HFFc6 (cell line): ENCODE measurements around the gene CAMLG. TPM values are rescaled to one million over a fixed set of nuclear protein-coding genes. Genes with fewer than 3 reads are reported as not detected.
A peak's percentile ranks its signal among the peaks of the same experiment; 100 is the strongest.

Source experiments
- DNase-seq: peaks from one replicate; pipeline ENCODE4 v3.0.0-alpha.2; 2018
- H3K27ac Mint-ChIP-seq: 2 replicates; pipeline ENCODE4 v1.8.0; 2020; ENCODE audit warnings: mild to moderate bottlenecking, mixed read lengths
- H3K27me3 Mint-ChIP-seq: 2 replicates; pipeline ENCODE4 v1.8.0; 2021; ENCODE audit warnings: mild to moderate bottlenecking, moderate library complexity, mixed read lengths; ENCODE audit not compliant: insufficient read depth
- H3K36me3 Mint-ChIP-seq: 2 replicates; pipeline ENCODE4 v1.8.0; 2021; ENCODE audit warnings: low read depth, mixed read lengths
- H3K4me1 Mint-ChIP-seq: 2 replicates; pipeline ENCODE4 v1.8.0; 2020; ENCODE audit warnings: low read depth, mixed read lengths
- H3K4me3 Mint-ChIP-seq: 2 replicates; pipeline ENCODE4 v1.8.0; 2020; ENCODE audit warnings: mild to moderate bottlenecking, moderate library complexity, mixed read lengths
- H3K9me3 Mint-ChIP-seq: 2 replicates; pipeline ENCODE4 v1.8.0; 2020; ENCODE audit warnings: mild to moderate bottlenecking, mixed read lengths
- CTCF ChIP-seq: fragments of 200-600 bp; sonication (generic); IDR thresholded peaks from 2 replicates; pipeline ENCODE4 v1.5.0; 2021; ENCODE audit warnings: antibody characterized with exemption, mild to moderate bottlenecking
- total RNA-seq, 6 experiments: library from RNA; stranded (reverse); fragmentation: NEBNext Ultra II Directional; extraction: Animal tissue kit (Norgen Biotek cat#: 25700); gene quantifications; 2 replicates in 1 of 6; 3 replicates in 5 of 6; pipeline ENCODE4 v1.2.3, GENCODE V29; 2021

The CAMLG gene
- total RNA-seq, 6 experiments from 2014 or later = 25.2 to 35.1 (median 26.3) TPM

GRCh38 chr5:134787692-134788091 is 49.3 kb downstream of the CAMLG start:
- no peaks in the 10 kb centered on the region for H3K9me3 Mint-ChIP-seq
- DNase-seq = no peak
- H3K27me3 Mint-ChIP-seq = no peaks in the 10 kb centered on the region; the same call in 1 of the 2 replicates
- no peak overlapping the region for H3K27ac Mint-ChIP-seq
- H3K4me3 Mint-ChIP-seq = no peak overlapping the region
- TF ChIP-seq CTCF = no peak
- H3K4me1 Mint-ChIP-seq = peaks cover 19% of the 10 kb centered on the region
- peaks cover 43% of the 10 kb centered on the region for H3K36me3 Mint-ChIP-seq

- no peaks in the 10 kb centered on the region for H3K9me3 Mint-ChIP-seq
- peaks cover 10% of the 10 kb centered on the region for H3K4me1 Mint-ChIP-seq
- no peak for DNase-seq
- H3K4me3 Mint-ChIP-seq = no peak overlapping the region
- no peaks in the 10 kb centered on the region; the same call in 1 of the 2 replicates for H3K27me3 Mint-ChIP-seq
- peaks cover 55% of the 10 kb centered on the region for H3K36me3 Mint-ChIP-seq
- TF ChIP-seq CTCF = no peak
- H3K27ac Mint-ChIP-seq = no peak overlapping the region
Measured at GRCh38 chr5:134791580-134791979, 53.2 kb downstream of the CAMLG start.

- Mint-ChIP-seq H3K36me3 (peaks cover 49% of the 10 kb centered on the region), H3K4me3 (no peak overlapping the region), H3K27me3 (no peaks in the 10 kb centered on the region), H3K9me3 (no peaks in the 10 kb centered on the region), H3K4me1 (peaks cover 10% of the 10 kb centered on the region), H3K27ac (no peak overlapping the region)
- no peak for TF ChIP-seq CTCF
- DNase-seq = no peak
Measured at GRCh38 chr5:134792286-134792685, 53.9 kb downstream of the CAMLG start.

- DNase-seq = no peak
- H3K27me3 Mint-ChIP-seq = no peaks in the 10 kb centered on the region
- H3K27ac Mint-ChIP-seq = no peak overlapping the region
- H3K36me3 Mint-ChIP-seq = peaks cover 52% of the 10 kb centered on the region
- no peak for TF ChIP-seq CTCF
- H3K4me1 Mint-ChIP-seq = peaks cover 10% of the 10 kb centered on the region
- H3K4me3 Mint-ChIP-seq = no peak overlapping the region
- no peaks in the 10 kb centered on the region for H3K9me3 Mint-ChIP-seq
Measured at GRCh38 chr5:134793111-134793510, 54.8 kb downstream of the CAMLG start.

GRCh38 chr5:134794082-134794481 is 55.7 kb downstream of the CAMLG start:
- Mint-ChIP-seq H3K4me1 (peaks cover 10% of the 10 kb centered on the region), H3K27me3 (no peaks in the 10 kb centered on the region), H3K27ac (no peak overlapping the region), H3K4me3 (no peak overlapping the region), H3K9me3 (no peaks in the 10 kb centered on the region), H3K36me3 (peaks cover 62% of the 10 kb centered on the region)
- TF ChIP-seq CTCF = no peak
- DNase-seq = peak; percentile 20

- no peak overlapping the region for H3K27ac Mint-ChIP-seq
- peaks cover 57% of the 10 kb centered on the region for H3K36me3 Mint-ChIP-seq
Measured at GRCh38 chr5:134794819-134795218, 56.5 kb downstream of the CAMLG start.

More at GRCh38 chr5:134794819-134795218, 56.5 kb downstream of the CAMLG start:
- Mint-ChIP-seq H3K27me3 (no peaks in the 10 kb centered on the region), H3K4me1 (peaks cover 10% of the 10 kb centered on the region), H3K4me3 (no peak overlapping the region), H3K9me3 (no peaks in the 10 kb centered on the region)
- no peak for TF ChIP-seq CTCF
- DNase-seq = no peak
